ENCODE measurements around the gene SLC22A23. TPM values are rescaled to one million over a fixed set of nuclear protein-coding genes. Genes with fewer than 3 reads are reported as not detected.

Gene SLC22A23
- total RNA-seq, 1 donor from 2014 or later, result 5.7 TPM

DNA sequence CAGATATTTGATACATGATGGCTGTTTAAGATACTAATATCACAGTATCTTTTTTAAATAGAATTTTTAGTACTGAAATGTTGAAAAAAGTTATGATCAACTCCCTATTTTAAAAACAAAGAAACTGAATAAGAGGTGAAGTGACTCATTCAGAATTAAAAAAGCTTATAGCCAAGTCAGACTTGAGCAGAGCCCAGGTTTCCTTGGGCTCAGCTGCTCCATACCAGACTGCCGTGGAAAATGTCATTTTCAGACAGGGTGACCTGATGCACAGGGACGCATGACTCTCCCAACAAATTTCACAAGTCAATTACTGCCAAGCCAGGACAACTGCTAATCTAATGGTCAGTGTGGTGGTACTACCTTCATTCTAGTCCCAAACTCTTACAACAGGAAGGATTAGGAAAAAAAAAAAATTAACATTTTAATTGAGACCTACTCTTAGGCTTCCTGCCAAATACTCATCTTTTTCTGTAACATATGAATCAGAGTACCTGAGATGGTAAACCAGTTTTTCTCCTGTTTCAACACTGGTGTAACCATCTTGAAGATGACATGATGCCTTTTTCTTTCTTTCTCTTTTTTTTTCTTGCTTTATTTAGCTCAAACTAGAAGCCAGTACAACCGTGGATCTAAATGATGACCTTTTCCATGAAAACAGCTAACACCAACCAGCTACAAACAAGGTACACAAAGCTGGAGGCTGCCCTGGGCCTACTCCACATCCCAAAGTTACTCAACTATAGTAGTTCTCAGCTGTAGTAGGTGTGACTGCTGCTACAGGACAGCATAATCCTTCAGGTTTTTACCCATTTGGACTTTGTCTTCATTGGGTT, 30.5 kb downstream of the SLC22A23 start:
- Histone ChIP-seq H3K4me2 (ENCODE audit: low read length) (no peak overlapping the region), H3K36me3 (ENCODE audit: insufficient read depth, low read length) (no peaks in the 10 kb centered on the region), H4K20me1 (ENCODE audit: insufficient read depth, low read length) (no peaks in the 10 kb centered on the region), H2AFZ (ENCODE audit: low read depth, low read length) (no peak overlapping the region), H3K9me3 (ENCODE audit: insufficient read depth, low read depth, low read length) (no peaks in the 10 kb centered on the region), H3K4me1 (ENCODE audit: insufficient read depth, low read length) (peaks cover 47% of the 10 kb centered on the region), H3K9ac (ENCODE audit: low read length) (no peak overlapping the region), H3K27ac (ENCODE audit: low read depth, low read length) (no peak overlapping the region), H3K4me3 (ENCODE audit: insufficient read depth, low read depth, low read length) (no peak overlapping the region), H3K79me2 (ENCODE audit: insufficient read depth, low read length) (peaks cover 3% of the 10 kb centered on the region), H3K27me3 (ENCODE audit: insufficient read depth, low read length) (no peaks in the 10 kb centered on the region)
- H3K4me1 Mint-ChIP-seq (ENCODE audit: low read depth, unreplicated experiment), result peaks cover 20% of the 10 kb centered on the region
- H3K4me3 Mint-ChIP-seq (ENCODE audit: unreplicated experiment), result no peak overlapping the region
- H3K36me3 Mint-ChIP-seq (ENCODE audit: low read depth, unreplicated experiment), result no peaks in the 10 kb centered on the region
- no peaks in the 10 kb centered on the region for H3K27me3 Mint-ChIP-seq (ENCODE audit: low read depth, unreplicated experiment)
- no peaks in the 10 kb centered on the region for H3K9me3 Mint-ChIP-seq (ENCODE audit: unreplicated experiment)
- DNase-seq (ENCODE audit: low read depth) (no peak), FAIRE-seq (no peak)
- TF ChIP-seq, protein P1, sequence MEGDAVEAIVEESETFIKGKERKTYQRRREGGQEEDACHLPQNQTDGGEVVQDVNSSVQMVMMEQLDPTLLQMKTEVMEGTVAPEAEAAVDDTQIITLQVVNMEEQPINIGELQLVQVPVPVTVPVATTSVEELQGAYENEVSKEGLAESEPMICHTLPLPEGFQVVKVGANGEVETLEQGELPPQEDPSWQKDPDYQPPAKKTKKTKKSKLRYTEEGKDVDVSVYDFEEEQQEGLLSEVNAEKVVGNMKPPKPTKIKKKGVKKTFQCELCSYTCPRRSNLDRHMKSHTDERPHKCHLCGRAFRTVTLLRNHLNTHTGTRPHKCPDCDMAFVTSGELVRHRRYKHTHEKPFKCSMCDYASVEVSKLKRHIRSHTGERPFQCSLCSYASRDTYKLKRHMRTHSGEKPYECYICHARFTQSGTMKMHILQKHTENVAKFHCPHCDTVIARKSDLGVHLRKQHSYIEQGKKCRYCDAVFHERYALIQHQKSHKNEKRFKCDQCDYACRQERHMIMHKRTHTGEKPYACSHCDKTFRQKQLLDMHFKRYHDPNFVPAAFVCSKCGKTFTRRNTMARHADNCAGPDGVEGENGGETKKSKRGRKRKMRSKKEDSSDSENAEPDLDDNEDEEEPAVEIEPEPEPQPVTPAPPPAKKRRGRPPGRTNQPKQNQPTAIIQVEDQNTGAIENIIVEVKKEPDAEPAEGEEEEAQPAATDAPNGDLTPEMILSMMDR (IDR thresholded peaks at IDR 0.05; ENCODE audit: insufficient read depth, low read depth, low read length), result no peak
- TF ChIP-seq EZH2 (IDR thresholded peaks at IDR 0.05; ENCODE audit: insufficient read depth, low read length), result no peak
- H3K27ac Mint-ChIP-seq (ENCODE audit: unreplicated experiment), result peak overlapping the region; percentile 31

DNA sequence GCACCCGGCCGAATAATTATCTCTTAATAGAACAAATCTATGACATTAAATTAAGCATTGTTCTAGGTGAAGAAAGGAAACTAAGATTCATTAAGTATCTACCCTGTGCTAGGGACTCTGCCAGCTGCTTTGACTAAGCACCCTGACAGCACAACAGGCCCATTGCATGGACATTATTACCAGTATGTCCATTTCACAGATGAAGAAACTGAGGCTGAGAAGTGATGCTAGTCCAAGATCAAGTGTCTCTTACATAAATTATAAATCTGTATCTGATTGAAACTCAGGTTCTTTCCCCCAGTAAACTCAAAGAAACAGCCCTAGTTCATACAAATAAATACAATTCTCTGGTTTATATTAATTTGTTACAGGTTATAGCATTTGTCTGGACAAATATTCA, 31.3 kb downstream of the SLC22A23 start:
- no peaks in the 10 kb centered on the region for H3K36me3 Mint-ChIP-seq (ENCODE audit: low read depth, unreplicated experiment)
- H3K4me3 Mint-ChIP-seq (ENCODE audit: unreplicated experiment), result no peak overlapping the region
- no peak overlapping the region for H3K9ac ChIP-seq (ENCODE audit: low read length)
- H3K27ac Mint-ChIP-seq (ENCODE audit: unreplicated experiment), result no peak overlapping the region
- no peak overlapping the region for H3K27ac ChIP-seq (ENCODE audit: low read depth, low read length)
- H3K36me3 ChIP-seq (ENCODE audit: insufficient read depth, low read length), result no peaks in the 10 kb centered on the region
- H3K4me3 ChIP-seq (ENCODE audit: insufficient read depth, low read depth, low read length), result no peak overlapping the region
- no peaks in the 10 kb centered on the region for H3K27me3 ChIP-seq (ENCODE audit: insufficient read depth, low read length)
- H3K4me2 ChIP-seq (ENCODE audit: low read length), result no peak overlapping the region
- H2AFZ ChIP-seq (ENCODE audit: low read depth, low read length), result no peak overlapping the region
- DNase-seq (ENCODE audit: low read depth) (no peak), FAIRE-seq (no peak)
- H3K27me3 Mint-ChIP-seq (ENCODE audit: low read depth, unreplicated experiment), result no peaks in the 10 kb centered on the region
- H3K9me3 Mint-ChIP-seq (ENCODE audit: unreplicated experiment), result no peaks in the 10 kb centered on the region
- TF ChIP-seq, protein P1 (IDR thresholded peaks at IDR 0.05; ENCODE audit: insufficient read depth, low read depth, low read length), result no peak
- no peak for TF ChIP-seq EZH2 (IDR thresholded peaks at IDR 0.05; ENCODE audit: insufficient read depth, low read length)
- peaks cover 3% of the 10 kb centered on the region for H3K79me2 ChIP-seq (ENCODE audit: insufficient read depth, low read length)
- no peaks in the 10 kb centered on the region for H3K9me3 ChIP-seq (ENCODE audit: insufficient read depth, low read depth, low read length)
- no peaks in the 10 kb centered on the region for H4K20me1 ChIP-seq (ENCODE audit: insufficient read depth, low read length)
- H3K4me1 ChIP-seq (ENCODE audit: insufficient read depth, low read length), result peaks cover 47% of the 10 kb centered on the region
- peaks cover 23% of the 10 kb centered on the region for H3K4me1 Mint-ChIP-seq (ENCODE audit: low read depth, unreplicated experiment)
